GM12892 (cell line): ENCODE results near the gene SNRNP25.

Experiments used
- POLR2AphosphoS5 ChIP-seq: IDR thresholded peaks from 2 replicates; pipeline ENCODE4 v1.6.1; 2011; ENCODE audit warnings: low read depth, low read length, control low read depth
- TAF1 ChIP-seq: IDR thresholded peaks from 2 replicates; pipeline ENCODE4 v1.6.1; 2011; ENCODE audit warnings: low read depth, mild to moderate bottlenecking, control low read depth, low read length, borderline replicate concordance

DNA sequence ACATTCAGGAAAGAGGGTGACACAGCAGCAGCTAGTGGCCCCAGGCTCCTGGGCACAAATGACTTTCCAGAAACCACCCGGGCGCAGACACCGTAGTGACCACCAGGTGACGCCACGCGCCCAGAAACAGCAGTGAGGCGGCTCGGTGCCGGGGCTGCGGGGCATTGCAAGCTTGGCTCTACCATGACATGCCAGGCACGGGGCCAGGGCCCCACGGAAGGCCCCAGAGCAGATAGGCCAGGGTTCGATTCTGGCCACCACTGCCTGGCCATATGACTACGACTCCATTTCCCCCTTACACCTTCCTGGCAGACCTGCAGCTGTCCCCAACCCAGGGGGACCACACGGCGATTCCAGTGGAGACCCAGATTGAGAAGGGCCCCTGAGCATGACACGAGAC is 12.1 kb downstream of the SNRNP25 start:
- TF ChIP-seq TAF1 (no peak), POLR2AphosphoS5 (no peak)
